AG20443 (cell line): ENCODE measurements around the gene HOXC5.
A peak's percentile ranks its signal among the peaks of the same experiment; 100 is the strongest.

Experiments used
- DNase-seq: peaks from one replicate; pipeline ENCODE4 v3.0.0; 2012; ENCODE audit warnings: low spot score, mixed read lengths

The HOXC5 gene

DNA sequence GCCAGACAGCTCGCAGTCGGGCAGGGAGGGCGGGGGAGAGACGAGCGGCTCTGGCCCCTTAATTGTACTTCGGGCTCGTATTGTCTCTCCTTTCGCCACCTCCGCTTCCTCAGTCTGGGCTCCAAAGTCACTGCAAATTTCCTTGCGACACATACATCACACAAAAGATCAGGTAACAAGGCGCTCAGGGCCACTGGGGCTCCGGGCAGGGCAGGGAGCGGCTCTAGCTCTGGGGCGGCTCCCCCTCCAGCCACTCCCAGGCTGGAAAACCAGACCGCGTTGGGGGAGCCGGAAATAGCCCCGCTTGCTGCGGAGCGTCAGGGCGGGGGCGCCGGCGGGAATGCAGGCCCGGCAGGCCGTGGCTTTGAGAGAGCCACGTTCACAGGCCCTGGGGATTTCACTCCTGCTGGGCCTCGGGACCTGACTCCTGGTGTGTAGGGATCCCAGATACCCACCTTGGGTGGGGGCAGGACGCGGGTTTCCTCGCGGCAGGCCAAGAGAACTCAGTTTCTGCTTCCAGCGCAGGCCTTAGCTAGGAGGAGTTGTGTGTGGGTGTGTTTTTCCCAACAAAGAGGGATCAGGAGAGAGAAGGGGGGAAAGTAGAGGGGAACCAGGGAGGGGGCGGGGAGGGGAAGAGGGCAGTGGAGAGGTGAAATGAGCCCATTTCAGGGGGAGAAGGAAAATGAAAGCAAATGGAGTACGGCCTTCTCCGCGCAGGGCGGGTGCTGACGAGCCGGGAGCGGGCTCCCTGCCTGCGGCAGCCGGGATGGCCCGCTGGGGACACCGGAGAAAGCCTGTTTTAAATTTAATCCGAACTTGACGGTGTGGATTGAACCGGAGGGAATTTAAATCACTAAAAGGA lies 37.2 kb upstream of the HOXC5 start:
- DNase-seq, result peak; percentile 80

DNA sequence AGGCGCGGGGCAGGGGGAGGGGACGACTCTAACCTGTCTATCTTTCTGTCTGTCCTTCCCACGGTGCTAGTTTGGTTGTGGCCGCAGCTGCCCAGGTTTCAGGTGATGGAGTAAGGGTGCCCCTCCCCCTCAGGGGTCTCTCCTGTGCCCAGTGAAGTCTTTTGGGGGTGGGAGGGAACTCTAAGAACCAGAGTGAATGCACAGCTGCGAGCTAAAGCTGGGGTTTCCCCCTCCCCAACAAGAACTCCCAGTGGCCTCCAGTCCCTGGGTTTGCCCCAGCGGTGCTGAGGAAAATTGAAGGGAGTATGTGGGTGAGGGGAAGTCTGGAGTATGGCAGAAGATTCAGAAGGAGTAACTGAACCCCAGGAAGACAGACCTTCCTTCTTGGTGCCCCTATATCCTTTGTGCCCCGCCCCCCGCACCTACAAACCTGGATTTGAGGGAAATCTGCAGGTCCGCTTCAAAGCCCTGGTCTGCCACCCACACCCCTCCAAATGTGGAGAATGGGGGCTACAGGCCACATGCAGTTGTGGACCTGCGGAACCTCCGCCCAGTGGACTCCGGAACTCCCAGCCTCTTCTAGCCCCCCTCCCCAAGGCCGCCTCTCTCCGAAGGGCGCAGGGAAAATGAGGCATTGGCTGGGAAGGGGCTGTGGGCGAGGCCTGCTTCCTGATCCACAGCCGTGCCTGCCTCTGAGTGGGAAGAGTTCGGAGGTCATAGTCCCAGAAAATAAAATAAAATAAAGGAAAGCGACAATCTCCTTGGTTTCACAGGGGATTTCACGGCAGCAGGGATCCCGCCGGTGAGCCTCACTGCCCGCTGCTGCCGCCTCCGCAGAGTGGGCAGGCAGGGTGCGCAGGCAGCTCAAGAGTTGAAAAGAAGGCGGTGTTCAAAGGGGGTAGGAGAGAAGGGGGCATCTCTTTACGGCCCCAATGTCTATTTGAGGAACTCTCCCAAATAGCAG lies 36.3 kb upstream of the HOXC5 start:
- DNase-seq, result no peak

GRCh38 chr12:53997204-53998109 lies 35.4 kb upstream of the HOXC5 start:
- DNase-seq, result no peak

- no peak for DNase-seq
Measured at GRCh38 chr12:53998110-53998899, 34.5 kb upstream of the HOXC5 start.

DNA sequence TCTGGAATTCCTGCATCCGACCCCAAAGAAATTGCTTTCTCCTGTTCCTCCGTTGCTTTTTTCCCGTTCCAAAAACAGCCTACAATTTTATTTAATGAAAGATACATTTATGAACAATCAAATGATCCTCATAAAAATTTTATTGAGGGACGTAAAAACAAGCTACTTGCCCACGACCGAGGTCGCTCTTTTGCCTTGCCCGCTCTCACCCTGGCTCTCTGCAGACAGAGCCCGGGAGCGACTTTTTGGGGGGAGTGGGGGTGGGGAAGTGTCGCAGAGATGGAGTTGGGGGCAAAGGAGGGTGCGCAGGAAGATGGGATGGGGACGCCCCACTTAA lies 34.0 kb upstream of the HOXC5 start:
- no peak for DNase-seq

- peak; percentile 85 for DNase-seq
Measured at GRCh38 chr12:53999559-54000115, 33.2 kb upstream of the HOXC5 start.

- peak; percentile 67 for DNase-seq
Measured at GRCh38 chr12:54000116-54001114, 32.4 kb upstream of the HOXC5 start, which contains the start of gene HOXC9. Gene HOXC9, plus strand, starts transcription at chr12:54000161. Its CDS starts 28 bp downstream, at chr12:54000189.

DNA sequence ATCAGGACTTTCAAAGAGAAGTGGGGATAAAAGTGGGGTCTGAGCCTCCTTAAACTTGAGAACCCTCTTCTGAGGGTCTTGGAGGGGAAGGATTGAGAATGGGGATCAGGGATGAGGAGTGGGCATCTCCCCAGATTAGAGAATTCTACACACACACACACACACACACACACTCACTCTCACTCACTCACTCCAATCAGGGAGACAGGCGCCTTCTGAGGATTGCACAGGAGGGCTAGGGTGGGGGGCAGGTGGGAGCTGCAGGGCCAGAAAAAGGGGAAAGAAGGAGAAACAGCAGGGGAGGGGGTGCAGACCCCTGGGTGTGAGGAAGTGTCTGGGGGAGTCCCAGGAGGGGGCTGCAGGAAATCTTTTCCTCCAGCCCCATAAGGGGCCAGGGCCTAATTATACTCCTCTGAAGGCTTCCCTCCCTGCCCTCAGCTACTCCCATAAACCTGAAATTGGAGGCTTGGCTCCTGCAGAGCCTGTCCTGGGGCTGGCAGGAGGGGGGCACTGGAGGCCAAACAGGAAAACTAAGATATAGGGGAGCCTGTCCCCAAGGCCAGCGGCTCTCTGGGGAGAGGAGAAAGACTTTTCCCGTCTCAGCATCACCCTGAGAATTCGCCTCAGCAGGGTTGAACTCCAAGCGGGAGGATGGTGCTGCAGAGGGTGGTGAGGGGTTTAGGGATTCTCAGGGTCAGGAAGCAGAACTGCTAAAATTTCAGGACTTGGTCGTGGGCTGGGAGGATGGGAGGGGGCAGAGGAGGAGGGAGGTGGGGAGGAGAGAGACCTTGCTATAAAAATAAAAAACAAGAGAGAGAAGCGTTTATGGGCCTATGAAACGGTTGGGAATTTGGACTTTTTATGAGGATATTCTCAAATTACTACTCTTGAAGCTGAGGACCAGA lies 31.3 kb upstream of the HOXC5 start:
- DNase-seq, result no peak

- no peak for DNase-seq
Measured at GRCh38 chr12:54002278-54002914, 30.5 kb upstream of the HOXC5 start.

DNA sequence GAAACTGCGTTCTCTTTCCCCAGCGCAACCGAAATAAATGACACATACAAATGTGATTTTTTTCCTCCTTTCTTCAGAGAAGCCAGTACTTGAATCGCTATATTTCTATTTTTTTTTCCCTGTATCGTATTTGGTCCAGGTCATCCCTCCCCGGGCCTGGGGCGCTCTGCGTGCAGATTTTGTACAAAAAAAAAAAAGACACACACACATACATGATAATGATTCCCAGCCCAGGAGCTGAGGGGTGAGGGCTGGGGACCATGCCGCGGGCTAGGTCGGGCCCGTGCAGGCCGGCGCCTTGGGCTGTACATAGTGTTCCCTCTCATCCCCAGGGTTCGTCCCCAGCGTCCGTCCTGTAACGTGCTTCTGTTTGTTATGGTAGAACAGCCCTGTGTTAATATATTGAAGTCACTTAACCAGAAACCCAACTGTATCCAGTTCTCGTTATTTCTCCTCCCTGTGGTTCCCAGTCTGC lies 29.9 kb upstream of the HOXC5 start:
- no peak for DNase-seq

- DNase-seq, result no peak
Measured at GRCh38 chr12:54003625-54004024, 29.2 kb upstream of the HOXC5 start.

DNA sequence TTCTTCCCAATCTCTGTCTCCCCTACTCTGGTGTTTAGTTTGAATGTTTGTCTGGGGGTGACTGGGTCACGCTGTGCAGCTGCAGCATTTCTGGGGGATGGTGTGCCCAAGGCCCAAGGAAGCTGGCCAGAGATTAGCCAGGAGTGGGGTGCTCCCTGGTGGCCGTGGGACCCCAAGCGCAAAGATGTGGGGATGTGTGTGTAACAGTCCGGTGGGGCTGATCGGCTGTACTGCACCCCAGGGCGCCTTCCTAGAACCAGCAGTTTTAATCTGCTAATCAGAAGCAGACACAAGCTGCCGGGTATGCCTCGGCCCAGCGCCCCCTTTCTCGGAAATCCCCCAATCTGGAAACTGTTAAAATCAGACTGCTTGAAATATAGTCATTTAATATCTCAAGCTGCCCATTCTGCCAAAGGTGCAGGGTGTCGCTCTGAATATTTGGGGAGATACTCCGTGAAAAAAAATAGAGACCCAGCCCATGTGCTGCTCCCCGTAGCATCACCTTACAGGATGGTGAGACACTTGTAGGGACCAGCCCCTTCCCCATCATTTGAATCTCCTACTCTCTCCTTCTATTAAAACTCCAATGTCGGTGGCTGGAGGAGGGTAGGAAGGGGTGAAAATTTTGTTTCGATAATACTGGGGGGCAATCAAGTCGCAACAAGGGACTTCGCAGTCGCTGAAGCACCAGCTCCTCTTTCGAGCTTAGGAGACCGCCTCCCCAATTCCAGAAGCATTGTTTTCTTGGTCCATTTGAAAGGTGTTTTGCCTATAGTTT lies 28.6 kb upstream of the HOXC5 start:
- no peak for DNase-seq

- no peak for DNase-seq
Measured at GRCh38 chr12:54004841-54005530, 27.9 kb upstream of the HOXC5 start.

DNA sequence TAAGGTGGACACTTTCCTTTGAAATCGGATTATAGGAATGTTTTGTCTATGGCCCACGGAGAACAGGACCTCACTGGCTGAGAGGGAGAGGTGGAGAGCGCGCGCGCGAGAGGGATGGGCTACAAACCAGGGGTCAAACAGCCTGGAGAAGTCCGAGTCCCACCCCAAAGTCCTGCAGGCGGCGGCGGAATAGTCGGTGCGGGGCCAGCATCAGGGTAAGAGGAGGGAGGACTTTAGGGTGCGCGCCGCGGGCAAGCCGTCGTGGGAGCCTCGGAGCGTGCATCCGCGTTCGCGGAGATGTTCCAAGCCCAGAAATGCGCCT lies 27.4 kb upstream of the HOXC5 start:
- DNase-seq, result no peak

- peak; percentile 89 for DNase-seq
Measured at GRCh38 chr12:54005853-54006558, 26.8 kb upstream of the HOXC5 start.
